Colonic mucosa (tissue), 4 donors: ENCODE data around the gene FXYD4. TPM values are rescaled to one million over a fixed set of nuclear protein-coding genes. Genes with fewer than 3 reads are reported as not detected.

Source experiments
- DNase-seq: peaks from one replicate; pipeline ENCODE4 v3.0.0-alpha.2; 2020
- H3K27ac ChIP-seq: fragments of 200-600 bp; one replicate; pipeline ENCODE4 v1.8.0; 2021
- H3K27me3 ChIP-seq: fragments of 200-600 bp; one replicate; pipeline ENCODE4 v1.8.0; 2021
- H3K36me3 ChIP-seq: fragments of 200-600 bp; one replicate; pipeline ENCODE4 v1.8.0; 2021
- H3K4me1 ChIP-seq: fragments of 200-600 bp; one replicate; pipeline ENCODE4 v1.8.0; 2021; ENCODE audit warnings: mild to moderate bottlenecking
- H3K4me3 ChIP-seq: fragments of 200-600 bp; one replicate; pipeline ENCODE4 v1.8.0; 2021
- H3K9ac ChIP-seq, 2 donors: one replicate each; pipeline ENCODE4 v1.7.0; 2013; ENCODE audit warnings: control low read depth in 2 of 2, low read depth in 2 of 2, low read length in 2 of 2
- H3K9me3 ChIP-seq: fragments of 200-600 bp; one replicate; pipeline ENCODE4 v1.8.0; 2021
- CTCF ChIP-seq: fragments of 200-600 bp; IDR thresholded peaks from one replicate; pipeline ENCODE4 v1.8.0; 2022; ENCODE audit warnings: antibody characterized with exemption, mild to moderate bottlenecking
- intact Hi-C: fragments of 100-400 bp; cut with DNase I; formaldehyde crosslinking; loops from one replicate; pipeline ENCODE4 v1.14.1; 2022
- total RNA-seq, 2 donors: library from RNA; stranded (reverse); fragmentation: NEBNext Ultra II Directional in 1 of 2; extraction: Animal tissue kit (Norgen Biotek cat#: 25700) in 1 of 2; gene quantifications; one replicate each; pipeline ENCODE4 v1.2.1, GENCODE V29; 2021
- donor health status: healthy.
- donor health status: DM: no; HTN: no; CAD: no.
- donor health status: DM: no; HTN: no; CAD: no.

Gene FXYD4
- total RNA-seq, 2 donors from 2014 or later: 0.98 TPM; not detected in 1

GRCh38 chr10:43352951-43353350, 18.5 kb upstream of the FXYD4 start:
- no peak overlapping the region for H3K9ac ChIP-seq
- H3K27me3 ChIP-seq: no peaks in the 10 kb centered on the region
- H3K36me3 ChIP-seq: no peaks in the 10 kb centered on the region
- DNase-seq: no peak
- no peak overlapping the region for H3K4me3 ChIP-seq
- no peak for TF ChIP-seq CTCF
- intact Hi-C loops: no loop called here
- no peak overlapping the region for H3K27ac ChIP-seq
- no peaks in the 10 kb centered on the region for H3K4me1 ChIP-seq
- H3K9me3 ChIP-seq: no peaks in the 10 kb centered on the region

- no peaks in the 10 kb centered on the region for H3K36me3 ChIP-seq
- H3K27ac ChIP-seq: no peak overlapping the region
- no peaks in the 10 kb centered on the region for H3K4me1 ChIP-seq
- no peak overlapping the region for H3K9ac ChIP-seq
- no peak for DNase-seq
- H3K9me3 ChIP-seq: no peaks in the 10 kb centered on the region
- no peaks in the 10 kb centered on the region for H3K27me3 ChIP-seq
- no peak for TF ChIP-seq CTCF
- no peak overlapping the region for H3K4me3 ChIP-seq
- intact Hi-C loops: no loop called here
These were observed 17.7 kb upstream of the FXYD4 start for GRCh38 chr10:43353495-43354329.

GRCh38 chr10:43354330-43354635, 17.2 kb upstream of the FXYD4 start:
- Histone ChIP-seq H3K9ac (no peak overlapping the region), H3K36me3 (no peaks in the 10 kb centered on the region), H3K4me1 (no peaks in the 10 kb centered on the region), H3K27ac (no peak overlapping the region), H3K27me3 (no peaks in the 10 kb centered on the region), H3K4me3 (no peak overlapping the region), H3K9me3 (no peaks in the 10 kb centered on the region)
- TF ChIP-seq CTCF: no peak
- no peak for DNase-seq
- intact Hi-C loops: no loop called here

GRCh38 chr10:43354879-43355380, 16.5 kb upstream of the FXYD4 start:
- no peak for DNase-seq
- Histone ChIP-seq H3K36me3 (no peaks in the 10 kb centered on the region), H3K27ac (no peak overlapping the region), H3K4me3 (no peak overlapping the region), H3K4me1 (no peaks in the 10 kb centered on the region), H3K27me3 (no peaks in the 10 kb centered on the region), H3K9me3 (no peaks in the 10 kb centered on the region), H3K9ac (no peak overlapping the region)
- intact Hi-C loops: no loop called here
- no peak for TF ChIP-seq CTCF

GRCh38 chr10:43355749-43356371, 15.6 kb upstream of the FXYD4 start:
- intact Hi-C loops: no loop called here
- H3K27ac ChIP-seq: peak overlapping the region; percentile 67
- no peaks in the 10 kb centered on the region for H3K36me3 ChIP-seq
- peak; percentile 70 for DNase-seq
- no peak overlapping the region for H3K4me3 ChIP-seq
- H3K9me3 ChIP-seq: no peaks in the 10 kb centered on the region
- H3K9ac ChIP-seq: no peak overlapping the region
- H3K4me1 ChIP-seq: no peaks in the 10 kb centered on the region
- no peak for TF ChIP-seq CTCF
- H3K27me3 ChIP-seq: no peaks in the 10 kb centered on the region
